ENCODE data around the gene TPP2.
A peak's percentile ranks its signal among the peaks of the same experiment; 100 is the strongest.

The TPP2 gene

DNA sequence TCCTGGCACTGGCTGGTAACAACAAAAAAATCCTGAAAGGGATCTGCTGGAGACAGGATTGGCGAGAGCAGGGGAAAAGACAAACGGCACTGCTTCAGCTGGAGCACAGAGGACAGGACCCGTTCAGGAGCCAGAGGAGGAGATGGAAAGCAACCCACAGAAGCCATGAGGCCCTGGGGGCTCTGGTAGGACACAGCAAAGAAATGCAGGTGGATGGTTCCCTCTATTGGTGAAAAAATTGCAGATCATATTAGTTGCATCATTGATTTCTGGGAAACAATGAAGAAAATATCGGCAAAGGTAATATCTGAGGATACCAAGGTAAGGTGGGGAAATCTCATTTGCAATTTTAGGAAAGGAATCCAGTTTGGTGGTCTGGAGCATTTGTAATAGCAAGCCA is 25.7 kb upstream of the TPP2 start:
- Histone ChIP-seq H3K9me3 (no peaks in the 10 kb centered on the region), H3K27me3 (no peaks in the 10 kb centered on the region), H3K4me3 (ENCODE audit: low read depth, low read length) (no peak overlapping the region), H3K36me3 (no peaks in the 10 kb centered on the region), H3K4me1 (peaks cover 7% of the 10 kb centered on the region)
- DNase-seq = peak; percentile 58
- TF ChIP-seq, protein P1, sequence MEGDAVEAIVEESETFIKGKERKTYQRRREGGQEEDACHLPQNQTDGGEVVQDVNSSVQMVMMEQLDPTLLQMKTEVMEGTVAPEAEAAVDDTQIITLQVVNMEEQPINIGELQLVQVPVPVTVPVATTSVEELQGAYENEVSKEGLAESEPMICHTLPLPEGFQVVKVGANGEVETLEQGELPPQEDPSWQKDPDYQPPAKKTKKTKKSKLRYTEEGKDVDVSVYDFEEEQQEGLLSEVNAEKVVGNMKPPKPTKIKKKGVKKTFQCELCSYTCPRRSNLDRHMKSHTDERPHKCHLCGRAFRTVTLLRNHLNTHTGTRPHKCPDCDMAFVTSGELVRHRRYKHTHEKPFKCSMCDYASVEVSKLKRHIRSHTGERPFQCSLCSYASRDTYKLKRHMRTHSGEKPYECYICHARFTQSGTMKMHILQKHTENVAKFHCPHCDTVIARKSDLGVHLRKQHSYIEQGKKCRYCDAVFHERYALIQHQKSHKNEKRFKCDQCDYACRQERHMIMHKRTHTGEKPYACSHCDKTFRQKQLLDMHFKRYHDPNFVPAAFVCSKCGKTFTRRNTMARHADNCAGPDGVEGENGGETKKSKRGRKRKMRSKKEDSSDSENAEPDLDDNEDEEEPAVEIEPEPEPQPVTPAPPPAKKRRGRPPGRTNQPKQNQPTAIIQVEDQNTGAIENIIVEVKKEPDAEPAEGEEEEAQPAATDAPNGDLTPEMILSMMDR (IDR thresholded peaks at IDR 0.05; ENCODE audit: low read depth, low read length) = peak; percentile 61

DNA sequence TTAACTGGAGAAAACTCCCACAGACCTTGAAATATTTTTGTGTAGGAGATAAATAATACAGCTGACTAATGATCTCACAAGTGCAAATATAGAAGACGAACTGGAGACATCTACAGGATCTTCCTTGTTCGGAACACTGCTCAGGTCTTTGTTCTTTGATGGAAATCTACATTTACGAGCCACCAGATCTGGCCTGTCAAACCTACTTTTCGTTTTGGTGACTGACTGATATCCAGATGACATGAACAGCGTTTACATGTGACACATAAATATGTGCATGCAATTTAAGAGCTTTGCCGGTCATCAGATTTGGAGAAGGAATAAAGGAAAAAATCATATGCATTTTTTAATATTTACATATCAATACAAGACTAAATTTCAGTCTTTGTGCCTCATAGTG is 24.5 kb upstream of the TPP2 start:
- H3K9me3 ChIP-seq = no peaks in the 10 kb centered on the region
- H3K36me3 ChIP-seq = no peaks in the 10 kb centered on the region
- DNase-seq = no peak
- no peak overlapping the region for H3K4me3 ChIP-seq (ENCODE audit: low read depth, low read length)
- no peaks in the 10 kb centered on the region for H3K27me3 ChIP-seq
- peaks cover 7% of the 10 kb centered on the region for H3K4me1 ChIP-seq
- TF ChIP-seq, protein P1 (IDR thresholded peaks at IDR 0.05; ENCODE audit: low read depth, low read length) = no peak

DNA sequence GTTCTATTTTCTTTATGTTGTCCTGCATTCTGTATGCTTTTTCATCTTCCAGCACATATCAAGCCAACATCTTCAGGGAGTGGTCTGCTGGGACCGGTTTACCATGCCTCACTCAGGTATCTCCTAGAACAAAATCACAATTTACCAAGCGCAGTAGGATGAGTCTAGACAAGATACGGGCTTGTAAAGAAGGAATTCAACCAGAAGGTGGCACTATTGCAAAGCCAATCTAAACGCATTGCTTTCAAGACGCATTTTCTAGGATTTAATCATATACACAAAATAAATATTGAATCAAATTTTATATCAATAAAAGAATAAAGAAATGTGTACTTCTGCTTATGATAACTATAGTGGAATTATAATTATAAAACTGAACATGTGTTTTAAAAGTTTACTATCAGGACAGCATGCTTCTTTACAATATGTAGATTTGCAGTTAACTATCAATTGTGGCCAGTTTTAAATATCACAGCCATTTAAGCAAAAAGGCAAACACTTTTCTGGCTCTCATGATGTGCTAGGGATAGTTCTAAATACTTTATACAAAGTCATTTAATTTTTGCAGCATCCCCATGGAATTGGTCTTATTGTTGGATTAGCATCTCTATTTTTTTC is 16.1 kb upstream of the TPP2 start:
- H3K27me3 ChIP-seq = peaks cover 5% of the 10 kb centered on the region; the same call in 1 of the 2 replicates
- no peaks in the 10 kb centered on the region for H3K9me3 ChIP-seq
- TF ChIP-seq, protein P1 (IDR thresholded peaks at IDR 0.05; ENCODE audit: low read depth, low read length) = peak; percentile 83
- no peak overlapping the region for H3K4me3 ChIP-seq (ENCODE audit: low read depth, low read length)
- no peaks in the 10 kb centered on the region for H3K4me1 ChIP-seq
- DNase-seq = peak; percentile 45
- H3K36me3 ChIP-seq = no peaks in the 10 kb centered on the region

DNA sequence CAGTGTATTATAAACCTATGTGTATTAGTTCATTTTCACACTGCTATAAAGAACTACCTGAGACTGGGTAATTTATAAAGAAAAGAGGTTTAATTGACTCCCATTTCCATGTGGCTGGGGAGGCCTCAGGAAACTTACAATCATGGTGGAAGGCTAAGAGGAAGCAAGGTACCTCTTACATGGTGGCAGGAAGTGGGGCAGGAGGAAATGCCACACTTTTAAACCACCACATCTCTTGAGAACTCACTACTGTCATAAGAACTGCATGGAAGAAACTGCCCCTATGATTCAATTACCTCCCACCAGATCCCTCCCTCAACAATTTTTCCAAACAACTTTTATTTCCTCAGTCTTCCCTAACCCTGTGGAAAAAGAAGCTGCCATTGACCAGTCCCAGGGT is 14.5 kb upstream of the TPP2 start:
- no peaks in the 10 kb centered on the region for H3K9me3 ChIP-seq
- H3K4me3 ChIP-seq (ENCODE audit: low read depth, low read length) = no peak overlapping the region
- no peaks in the 10 kb centered on the region for H3K4me1 ChIP-seq
- TF ChIP-seq, protein P1 (IDR thresholded peaks at IDR 0.05; ENCODE audit: low read depth, low read length) = no peak
- DNase-seq = no peak
- peaks cover 5% of the 10 kb centered on the region; the same call in 1 of the 2 replicates for H3K27me3 ChIP-seq
- H3K36me3 ChIP-seq = no peaks in the 10 kb centered on the region

DNA sequence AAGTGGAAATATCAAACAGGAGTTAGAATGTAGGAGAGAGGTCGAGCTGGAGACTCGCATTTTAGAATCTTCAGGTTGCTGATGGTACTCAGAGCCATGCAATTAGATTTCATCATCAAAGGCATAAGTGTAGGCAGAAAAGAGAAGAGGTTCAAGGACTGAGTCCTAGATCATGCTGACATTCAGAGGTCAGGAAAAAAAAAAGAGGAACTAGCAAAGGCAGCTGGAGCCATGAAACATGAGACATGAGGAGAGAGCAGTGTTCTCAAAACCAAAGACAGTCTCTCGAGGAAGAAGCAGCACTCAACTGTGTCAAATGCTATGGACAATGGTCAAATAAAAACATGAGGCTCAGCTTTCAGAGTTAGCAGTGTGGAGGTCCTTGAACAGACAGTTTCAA is 12.4 kb upstream of the TPP2 start:
- Histone ChIP-seq H3K4me3 (ENCODE audit: low read depth, low read length) (no peak overlapping the region), H3K9me3 (no peaks in the 10 kb centered on the region), H3K4me1 (no peaks in the 10 kb centered on the region), H3K27me3 (peaks cover 5% of the 10 kb centered on the region; the same call in 1 of the 2 replicates), H3K36me3 (no peaks in the 10 kb centered on the region)
- DNase-seq = no peak
- TF ChIP-seq, protein P1 (IDR thresholded peaks at IDR 0.05; ENCODE audit: low read depth, low read length) = no peak

DNA sequence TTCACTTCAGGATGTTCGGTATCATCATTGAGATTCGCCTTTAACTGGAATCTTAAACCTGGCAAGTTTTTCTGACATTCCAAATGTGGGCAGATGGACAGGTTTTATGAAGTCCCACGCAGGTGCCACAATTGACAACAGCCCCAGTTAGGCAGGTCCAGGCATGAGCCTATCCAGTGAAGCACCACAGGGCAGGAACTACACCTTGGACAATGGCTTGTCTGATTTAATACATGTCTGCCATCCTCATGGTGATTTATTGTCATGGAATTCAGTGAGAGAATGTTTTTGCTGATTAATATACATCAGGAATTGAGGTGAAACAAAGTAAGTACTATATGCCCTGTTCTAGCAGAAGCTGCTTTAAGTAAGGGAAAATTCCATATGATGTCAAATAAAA is 10.2 kb upstream of the TPP2 start:
- no peak for DNase-seq
- peaks cover 5% of the 10 kb centered on the region; the same call in 1 of the 2 replicates for H3K27me3 ChIP-seq
- H3K9me3 ChIP-seq = no peaks in the 10 kb centered on the region
- H3K4me1 ChIP-seq = no peaks in the 10 kb centered on the region
- TF ChIP-seq, protein P1 (IDR thresholded peaks at IDR 0.05; ENCODE audit: low read depth, low read length) = no peak
- no peak overlapping the region for H3K4me3 ChIP-seq (ENCODE audit: low read depth, low read length)
- H3K36me3 ChIP-seq = no peaks in the 10 kb centered on the region
